Kidney capillary endothelial cell (primary cell): ENCODE data around the gene SMAD3.
A peak's percentile ranks its signal among the peaks of the same experiment; 100 is the strongest.
"Not testable (repeated sequence)": the region's sequence is repeated elsewhere in the genome, so short reads cannot be mapped to it uniquely, and the experiment has no call there.

Source experiments
- DNase-seq: peaks from one replicate; pipeline ENCODE4 v3.0.0-alpha.2; 2018; ENCODE audit warnings: low spot score

Gene SMAD3

DNA sequence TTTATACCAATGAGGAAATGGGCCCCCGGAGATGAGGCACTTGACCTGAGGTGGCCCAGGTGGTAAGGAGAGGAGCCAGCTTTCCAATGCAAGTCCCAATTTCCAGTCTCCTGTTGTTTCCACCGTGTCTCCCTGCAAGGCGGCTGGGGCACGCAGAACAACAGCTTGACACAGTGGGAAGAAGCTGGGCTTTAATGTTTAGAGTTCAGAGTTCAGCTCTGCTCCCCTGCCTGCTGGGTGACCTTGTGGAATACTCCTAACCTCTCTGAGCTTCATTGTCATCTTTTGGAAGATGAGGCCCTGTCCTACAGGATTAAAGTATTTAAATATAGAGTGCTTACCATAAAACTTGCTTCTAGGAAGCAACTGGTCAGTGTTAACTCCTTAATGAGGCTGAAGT lies 80.3 kb downstream of the SMAD3 start:
- DNase-seq: no peak

DNA sequence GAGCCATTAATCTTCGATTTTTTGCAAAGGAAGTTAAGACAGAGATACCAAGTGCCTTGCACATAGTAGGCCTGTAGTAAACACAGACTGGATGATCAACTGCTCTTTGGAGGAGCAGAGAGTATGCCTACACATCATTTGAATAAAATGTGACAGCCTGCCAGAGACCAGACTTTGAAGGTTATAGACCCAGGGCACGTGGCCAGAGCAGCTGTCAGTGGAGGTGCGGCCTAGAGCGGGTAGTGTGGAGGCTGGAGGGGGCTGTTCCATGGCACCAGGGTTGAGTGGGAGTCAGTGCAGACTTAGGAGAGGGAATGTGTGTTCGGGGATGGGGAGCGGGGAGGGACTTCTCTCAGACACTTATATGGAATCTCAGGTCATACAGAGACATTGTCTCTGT lies 80.8 kb downstream of the SMAD3 start:
- DNase-seq: no peak

DNA sequence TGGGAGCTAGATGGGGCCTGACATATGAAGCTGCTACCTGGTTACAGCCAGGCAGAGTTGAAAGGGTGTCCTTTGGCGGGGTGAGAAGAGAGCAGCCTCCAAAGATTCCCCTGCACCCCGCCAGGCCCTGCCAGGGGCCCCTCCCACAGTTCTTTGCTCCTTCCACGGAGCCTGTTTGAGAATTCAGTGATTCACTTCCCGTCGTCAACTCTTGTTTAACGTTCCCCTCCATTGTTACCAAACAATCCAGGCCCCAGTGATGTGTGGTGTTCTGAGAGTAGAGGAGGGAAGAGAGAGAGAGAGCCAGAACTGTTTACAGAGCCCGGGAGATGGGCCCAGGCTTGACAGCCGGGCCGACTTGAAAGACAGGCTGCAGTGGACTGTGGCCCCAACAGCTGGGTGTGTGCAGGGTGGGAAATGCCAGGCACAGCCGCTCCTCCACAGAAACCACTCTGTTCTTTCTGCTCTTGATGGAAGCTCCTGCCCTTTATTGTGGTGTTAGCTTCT lies 81.5 kb downstream of the SMAD3 start:
- peak; percentile 85 for DNase-seq

DNA sequence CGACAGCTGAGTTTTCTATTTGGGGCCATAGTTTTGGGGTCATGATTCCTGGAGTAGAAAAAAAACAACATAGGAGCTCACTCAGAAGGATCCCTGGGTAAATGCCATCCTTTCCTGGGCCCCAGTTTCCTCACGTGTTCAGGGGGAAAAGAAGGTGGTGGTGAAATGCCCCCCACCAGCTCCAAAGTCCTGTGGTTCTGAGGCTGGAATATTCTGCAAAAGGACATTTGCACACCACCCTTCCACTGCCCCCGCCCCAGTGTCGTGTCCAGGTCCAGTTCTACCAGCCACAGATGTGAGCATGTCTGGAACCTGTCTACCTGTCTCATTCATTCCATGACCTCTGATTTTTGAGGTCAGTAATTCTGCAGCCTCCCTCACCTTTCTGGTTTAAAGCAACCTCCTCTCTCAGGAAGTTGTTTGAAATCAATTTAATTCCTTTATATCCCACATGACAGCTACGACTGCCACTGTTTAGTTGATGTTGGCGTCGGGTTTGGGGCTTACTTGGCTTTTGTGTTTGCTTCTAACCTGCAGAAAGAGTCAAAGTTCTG lies 82.1 kb downstream of the SMAD3 start:
- DNase-seq: no peak

DNA sequence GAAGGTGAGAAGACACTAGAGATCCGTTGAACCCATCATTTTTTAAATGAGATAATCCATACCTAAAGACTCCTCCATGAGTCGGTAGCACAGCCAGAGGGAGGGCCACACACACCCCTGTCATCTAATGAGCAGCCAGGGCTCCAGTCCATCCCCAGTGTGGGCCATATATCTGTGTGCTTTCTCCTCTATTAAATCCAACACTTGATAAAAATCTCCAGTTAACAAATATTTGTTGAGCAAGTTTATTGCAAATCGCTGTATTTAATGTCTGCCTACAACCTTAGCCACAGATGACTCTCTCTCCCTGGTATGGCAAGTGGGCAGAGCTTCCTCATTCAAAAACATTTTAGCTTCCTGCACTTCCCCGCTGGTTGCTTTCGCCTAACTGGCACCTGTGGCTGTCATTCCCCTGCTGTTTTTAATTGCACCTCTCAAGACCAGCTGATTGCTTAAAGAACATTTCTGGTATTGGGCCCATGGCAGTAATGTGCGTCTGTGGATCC lies 82.8 kb downstream of the SMAD3 start:
- no peak for DNase-seq

DNA sequence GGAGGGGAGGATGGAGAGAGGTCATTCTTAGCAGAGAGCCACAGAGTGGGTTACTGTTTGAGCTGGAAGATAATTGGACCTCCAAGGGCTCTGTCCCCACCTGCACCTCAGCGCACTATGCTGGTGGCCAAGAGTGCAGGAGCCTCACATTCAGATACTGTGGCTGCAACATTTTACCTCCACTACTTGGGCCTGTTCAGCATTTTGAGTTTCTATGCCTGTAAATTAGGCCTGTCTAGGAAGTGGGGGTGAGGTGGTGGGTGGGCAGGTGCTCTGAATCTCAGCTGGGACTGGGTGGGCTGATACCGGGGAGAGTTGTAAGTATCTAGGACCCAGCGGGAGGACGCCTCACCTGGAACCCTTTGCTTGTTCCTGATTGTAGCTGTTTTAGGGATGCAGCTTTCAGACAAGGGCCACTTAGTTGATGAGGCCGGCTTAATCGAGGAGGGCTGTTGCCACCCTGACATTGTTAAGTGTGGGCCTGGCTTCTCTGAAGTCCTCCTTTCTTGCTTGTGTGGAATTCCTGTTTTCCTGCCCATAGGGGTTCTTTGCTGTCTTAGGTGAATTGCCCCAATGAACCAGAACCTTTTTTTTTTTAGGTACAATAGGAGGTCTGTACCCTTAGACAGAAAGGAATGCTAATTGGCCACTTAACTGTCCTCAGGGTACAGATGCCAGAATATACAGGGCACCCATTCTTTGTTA lies 83.8 kb downstream of the SMAD3 start:
- DNase-seq: no peak

DNA sequence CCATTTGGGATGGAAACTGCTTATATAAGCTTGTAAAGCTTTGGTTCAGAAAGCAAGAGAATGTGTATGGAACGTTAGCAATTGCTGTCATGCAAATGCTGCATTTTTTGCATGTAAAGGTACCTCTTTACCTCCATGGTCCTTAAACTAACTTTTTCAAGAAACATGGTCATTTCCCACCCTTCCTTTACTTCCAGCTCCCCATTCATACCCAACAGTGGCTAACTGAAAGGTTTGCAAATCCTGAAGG lies 84.3 kb downstream of the SMAD3 start:
- no peak for DNase-seq

DNA sequence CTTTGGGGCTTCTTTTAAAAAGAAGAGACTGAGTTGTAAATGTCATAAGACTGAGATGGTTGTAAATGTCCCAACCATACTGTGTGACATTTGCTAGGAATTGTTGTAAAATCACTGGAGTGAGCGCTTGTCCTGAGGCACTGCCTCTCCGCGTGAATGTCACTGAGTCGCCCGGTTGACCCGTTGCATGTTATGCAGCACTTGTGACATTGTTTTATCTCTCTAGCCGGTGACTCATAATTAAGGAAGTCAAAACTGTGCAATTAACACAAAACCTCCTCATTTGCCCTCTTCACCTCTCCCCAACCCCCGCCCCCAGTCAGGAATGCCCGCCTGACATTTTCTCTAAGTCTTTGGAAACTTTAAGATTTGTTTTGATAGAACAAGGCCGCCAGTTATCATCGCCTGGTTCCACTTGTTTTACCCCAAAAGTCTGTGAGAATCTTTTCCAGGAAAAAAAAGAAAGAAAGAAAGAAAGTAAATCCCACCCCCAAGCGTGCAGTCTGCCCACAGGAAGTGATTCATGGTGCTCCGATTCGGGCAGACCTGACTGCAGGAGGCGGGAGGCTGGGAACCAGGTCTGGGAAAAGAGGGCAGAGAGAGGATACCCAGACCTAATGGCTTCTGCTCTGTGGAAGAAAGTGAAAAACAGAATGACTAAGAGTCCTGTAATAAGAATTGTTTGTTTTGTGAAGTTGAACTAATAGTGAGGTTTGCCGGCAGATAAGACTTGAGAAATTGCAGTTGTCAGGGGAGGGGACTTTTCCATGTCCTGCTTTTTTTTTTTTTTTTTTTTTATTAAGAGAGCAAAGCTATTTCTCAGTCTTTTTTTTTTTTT lies 84.8 kb downstream of the SMAD3 start:
- peak; percentile 98 for DNase-seq

DNA sequence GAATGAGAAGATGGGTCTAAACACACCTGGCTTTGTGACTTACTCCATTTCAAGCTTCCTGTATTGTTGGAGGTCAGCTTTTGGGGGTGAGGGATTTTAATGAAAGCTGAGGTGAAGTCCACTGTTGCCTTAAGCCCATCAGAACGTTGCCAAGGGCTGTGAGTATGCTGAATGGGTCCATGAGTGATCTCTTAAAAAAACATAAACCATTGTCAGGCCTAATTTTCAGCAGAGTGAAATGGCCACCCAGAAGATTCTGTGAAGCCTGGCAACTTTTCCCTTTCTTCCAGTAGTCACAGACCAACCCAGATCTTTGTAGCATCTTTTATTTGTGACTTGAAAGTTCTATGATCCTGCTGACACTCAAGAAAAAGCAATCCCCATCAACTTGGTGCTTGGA lies 87.0 kb downstream of the SMAD3 start:
- DNase-seq: no peak

DNA sequence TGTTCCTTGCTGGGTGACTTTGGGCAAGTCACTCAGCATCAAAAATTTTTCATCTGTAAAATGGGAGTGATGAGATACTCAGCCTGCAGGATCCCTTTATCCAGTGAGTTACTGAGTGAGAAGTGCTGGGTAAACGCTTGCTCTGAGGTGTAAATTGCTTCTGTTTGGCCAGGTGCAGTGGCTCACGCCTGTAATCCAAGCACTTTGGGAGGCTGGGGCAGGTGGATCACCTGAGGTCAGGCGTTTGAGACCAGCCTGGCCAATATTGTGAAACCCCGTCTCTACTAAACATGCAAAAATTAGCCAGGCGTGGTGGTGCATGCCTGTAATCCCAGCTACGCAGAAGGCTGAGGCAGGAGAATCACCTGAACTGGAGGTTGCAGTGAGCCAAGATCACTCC lies 87.6 kb downstream of the SMAD3 start:
- not testable (repeated sequence) for DNase-seq

DNA sequence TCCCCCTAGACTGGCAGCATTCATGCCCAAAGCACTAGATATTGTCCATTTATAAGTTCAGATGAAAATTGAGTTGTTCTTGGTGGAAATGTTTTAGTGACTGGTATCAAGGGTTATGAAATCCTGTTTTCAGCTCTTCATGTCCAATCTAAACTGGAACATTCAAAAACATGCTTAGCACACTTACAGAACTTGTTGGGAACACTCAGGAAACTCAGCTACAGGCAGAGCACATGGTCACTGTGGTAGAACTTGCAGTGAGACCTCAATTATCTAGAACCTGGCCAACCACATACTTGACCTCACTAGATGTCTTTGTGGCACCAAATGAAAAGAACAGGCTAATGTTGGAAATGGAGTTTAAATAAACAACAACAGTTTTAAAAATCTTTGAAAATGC lies 88.8 kb downstream of the SMAD3 start:
- DNase-seq: no peak

DNA sequence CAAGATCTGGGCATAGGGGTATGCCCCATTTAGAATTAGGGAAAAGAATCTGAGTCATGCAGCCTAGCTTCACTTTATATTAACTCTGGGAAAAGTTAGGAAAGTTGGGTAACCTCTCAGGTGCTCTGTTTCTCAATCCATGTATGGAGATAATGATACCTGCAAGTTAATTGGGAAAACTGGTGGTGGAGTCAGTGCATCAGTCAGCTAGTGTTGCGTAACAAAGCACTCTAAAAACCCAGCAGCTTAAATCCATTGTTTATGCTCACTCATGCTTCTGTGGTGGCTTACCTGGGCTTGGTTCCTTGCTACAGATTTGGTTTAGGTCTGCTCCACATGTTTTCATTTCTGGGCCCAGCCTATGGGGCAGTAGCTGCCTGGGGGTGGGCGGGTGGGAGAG lies 91.0 kb downstream of the SMAD3 start:
- DNase-seq: no peak

DNA sequence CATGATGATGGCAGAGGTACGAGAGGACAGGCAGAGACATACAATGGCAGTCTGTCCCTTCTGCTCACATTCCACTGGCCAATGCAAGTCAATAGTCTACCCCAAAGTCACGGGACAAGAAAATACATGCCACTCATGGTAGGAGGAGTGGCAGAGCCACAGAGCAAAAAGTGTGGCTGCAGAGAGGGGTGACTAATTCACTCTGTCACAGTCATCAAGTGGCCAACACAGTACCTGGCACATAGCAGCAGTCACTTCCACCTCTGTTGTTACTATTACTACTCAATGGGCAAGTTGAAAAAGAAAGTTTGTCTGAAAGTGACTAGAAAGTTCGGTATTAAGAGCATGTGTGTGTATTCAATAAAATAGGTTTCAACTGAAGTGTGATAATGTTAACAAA lies 91.4 kb downstream of the SMAD3 start:
- DNase-seq: no peak

DNA sequence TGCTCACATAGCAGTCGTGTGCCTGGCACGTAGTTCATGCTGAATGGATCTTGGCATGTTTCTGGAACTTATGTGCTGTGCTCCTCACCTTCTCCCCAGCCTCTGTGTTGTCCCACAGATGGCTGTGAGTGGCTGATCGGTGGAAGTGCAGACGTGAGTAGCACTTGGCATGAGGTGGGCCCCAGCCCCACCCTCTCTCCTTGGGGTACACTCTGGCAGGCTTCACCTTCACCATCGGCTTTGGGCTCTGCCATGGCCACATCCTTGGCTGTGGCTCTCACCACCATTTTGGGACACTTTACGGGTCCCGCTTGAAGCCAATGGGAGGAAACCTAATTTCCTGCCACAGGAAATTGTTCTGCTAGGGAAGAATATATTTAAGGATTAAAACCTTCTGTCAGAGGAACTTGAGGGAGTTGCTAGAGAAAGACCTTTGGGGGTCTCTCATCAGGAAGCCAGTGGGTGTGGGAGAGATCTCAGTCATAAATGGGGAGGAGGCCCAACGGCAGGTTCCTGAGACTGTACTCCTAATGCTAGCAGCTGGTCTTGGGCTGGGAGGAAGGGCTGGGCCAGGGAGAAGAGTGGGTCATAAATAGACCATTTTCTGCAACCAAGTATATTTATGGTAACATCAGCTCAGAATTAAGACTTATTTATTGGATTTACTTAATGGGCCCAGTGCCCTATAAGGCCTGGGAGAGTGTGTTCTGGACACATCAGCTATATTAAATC lies 92.3 kb downstream of the SMAD3 start:
- DNase-seq: no peak

DNA sequence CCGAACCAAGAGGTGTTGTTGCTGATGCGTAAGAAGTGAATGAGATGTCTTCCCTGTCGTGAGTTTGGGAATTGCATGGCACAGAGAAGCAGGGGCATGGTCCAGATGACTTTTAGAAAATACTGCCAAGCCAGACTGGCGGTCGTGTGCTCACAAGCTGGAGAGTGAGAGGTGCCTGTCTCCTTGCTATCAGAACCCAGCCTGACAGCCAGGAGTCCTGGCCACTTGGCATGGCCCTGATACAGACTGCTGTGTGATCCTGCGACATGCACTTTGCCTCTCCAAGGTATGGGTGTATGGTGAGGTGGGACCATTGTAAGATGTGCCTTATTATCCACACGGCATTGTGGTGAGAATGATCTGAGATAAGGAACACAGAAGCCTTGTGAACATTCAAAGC lies 93.0 kb downstream of the SMAD3 start:
- no peak for DNase-seq

DNA sequence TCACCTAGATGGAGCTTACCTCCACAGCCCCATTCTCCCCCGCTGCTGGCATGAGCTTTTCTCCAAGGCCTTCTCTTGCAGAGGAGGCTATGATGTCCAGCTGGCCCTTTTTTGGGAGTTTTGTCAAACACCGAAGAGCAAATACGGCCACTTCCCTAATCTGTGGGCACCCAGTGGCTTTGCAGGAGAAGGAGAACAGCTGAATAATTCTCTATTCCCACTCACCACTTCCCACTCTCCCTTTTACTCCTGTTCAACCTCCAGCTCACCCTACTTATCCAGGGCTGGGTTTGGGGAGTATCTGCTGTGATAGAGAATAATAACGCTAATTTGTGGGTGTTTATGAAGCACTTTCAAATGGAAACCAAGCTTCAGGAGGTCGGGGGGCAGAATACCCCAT lies 96.0 kb downstream of the SMAD3 start:
- no peak for DNase-seq

DNA sequence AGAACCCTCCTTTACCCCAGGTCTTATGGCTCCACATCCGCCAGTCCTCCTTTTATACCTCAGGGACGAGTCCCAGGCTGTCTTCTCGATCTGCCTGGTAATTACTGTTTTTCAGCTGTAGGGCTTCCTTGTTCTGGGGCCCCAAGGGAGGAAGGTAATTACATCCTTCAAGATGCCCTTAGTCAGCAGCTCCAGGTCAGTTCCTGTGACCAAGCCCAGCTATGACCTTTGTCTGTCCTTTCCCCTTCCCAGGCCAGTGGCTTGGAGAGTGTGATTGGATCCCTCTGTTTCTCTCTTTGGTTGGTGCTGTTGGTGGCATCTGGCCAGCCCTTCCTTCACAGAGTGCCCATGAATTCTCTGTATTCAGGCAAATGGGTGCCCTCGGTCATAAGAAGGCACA lies 96.5 kb downstream of the SMAD3 start:
- no peak for DNase-seq

DNA sequence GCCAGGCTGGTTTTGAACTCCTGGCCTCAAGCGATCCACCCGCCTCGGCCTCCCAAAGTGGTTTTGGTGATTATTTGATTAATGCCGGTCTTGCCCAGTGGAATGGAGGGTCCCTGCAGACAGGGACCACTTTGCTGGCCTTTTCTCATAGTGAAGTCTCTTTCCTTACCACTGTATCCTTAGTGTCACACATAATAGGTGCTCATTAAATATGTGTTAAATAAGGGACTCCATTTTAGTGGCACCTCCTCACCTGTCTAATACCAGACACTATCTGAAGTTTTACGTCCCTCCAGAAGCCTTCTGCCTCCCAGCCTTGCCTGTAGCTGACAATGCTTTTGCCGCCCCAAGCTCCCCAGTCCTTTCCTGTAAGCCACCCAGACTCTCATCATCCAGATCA lies 97.8 kb downstream of the SMAD3 start:
- DNase-seq: no peak

DNA sequence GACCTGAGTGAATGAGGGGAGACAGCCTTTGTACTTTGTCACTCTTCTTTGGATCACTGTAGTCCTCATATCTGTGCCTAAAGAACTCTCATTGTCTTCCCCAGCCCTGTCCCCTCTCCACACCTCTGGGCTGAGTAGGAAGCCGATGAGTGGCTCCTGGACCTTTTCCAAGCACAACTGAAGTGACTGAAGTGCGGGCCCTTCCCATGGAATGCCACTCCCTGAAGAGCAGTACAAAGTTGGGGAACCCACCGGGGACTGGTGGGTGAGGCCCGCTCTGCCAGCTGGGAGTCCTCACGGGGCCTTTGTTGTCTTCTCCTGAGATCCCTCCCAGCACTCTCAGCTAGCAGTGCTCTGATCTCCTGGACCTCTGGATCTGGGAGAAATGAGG lies 99.0 kb downstream of the SMAD3 start:
- DNase-seq: no peak

DNA sequence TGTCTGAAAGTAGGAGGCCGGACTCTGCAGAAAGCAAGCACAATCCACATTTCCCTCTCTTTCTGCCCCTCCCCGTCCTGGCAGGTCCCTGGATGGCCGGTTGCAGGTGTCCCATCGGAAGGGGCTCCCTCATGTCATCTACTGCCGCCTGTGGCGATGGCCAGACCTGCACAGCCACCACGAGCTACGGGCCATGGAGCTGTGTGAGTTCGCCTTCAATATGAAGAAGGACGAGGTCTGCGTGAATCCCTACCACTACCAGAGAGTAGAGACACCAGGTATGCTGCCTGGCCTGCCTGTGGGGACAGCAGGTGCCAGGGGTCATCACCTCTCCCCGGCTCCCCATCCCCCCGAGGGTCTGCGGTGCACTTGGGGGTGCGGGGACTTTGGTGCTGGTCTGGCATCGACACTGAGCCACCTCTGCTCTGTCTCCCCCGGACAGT lies 99.4 kb downstream of the SMAD3 start:
- no peak for DNase-seq

DNA sequence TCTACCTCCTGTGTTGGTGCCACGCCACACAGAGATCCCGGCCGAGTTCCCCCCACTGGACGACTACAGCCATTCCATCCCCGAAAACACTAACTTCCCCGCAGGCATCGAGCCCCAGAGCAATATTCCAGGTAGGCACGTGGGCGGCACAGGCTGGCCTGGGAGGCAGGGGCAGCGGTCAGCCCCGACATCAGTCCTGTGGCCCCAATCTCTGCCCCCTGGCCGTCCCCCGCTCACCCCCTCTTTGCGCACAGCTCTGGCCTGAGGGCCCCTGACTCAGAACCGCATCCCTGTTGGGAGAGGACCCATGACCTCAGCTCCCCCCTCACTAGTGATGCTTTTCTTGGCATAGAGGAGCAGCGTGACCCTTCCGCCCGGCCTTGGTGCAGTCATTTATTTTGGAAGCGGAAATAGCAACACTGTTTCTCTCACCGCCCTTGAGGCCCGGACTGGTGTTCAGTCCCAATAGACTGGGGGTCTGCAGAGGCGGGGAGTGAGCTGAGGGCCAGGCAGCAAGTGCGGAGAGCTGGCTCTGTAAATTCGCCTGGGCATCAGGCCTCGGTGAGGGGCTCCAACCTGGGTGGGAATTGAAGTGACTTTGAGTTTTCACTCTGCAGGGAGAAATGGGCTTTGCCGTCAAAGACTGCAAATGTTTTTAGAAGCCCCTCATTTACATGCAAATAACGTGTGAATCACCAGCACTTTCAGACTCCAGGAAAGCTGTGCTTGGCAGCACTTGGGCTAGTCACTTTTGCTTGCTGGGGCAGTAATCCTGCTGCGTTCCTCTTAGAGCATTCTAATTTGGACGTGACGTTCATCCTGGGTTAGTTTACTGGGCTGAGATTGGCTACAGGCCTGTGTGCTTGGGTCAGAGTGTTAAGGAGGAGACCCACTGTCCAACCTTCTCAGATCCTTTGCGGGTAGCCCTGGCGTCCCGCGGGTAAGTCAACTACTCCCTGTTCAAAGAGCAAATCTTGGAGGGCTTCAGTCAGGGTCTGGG lies 100.2 kb downstream of the SMAD3 start:
- no peak for DNase-seq
